Measurements from ENCODE around the gene GLP1R. TPM values are rescaled to one million over a fixed set of nuclear protein-coding genes. Genes with fewer than 3 reads are reported as not detected.
A peak's percentile ranks its signal among the peaks of the same experiment; 100 is the strongest.
"Not testable (repeated sequence)": the region's sequence is repeated elsewhere in the genome, so short reads cannot be mapped to it uniquely, and the experiment has no call there.

The GLP1R gene
- total RNA-seq, 1 donor from 2014 or later = 0.18 TPM

DNA sequence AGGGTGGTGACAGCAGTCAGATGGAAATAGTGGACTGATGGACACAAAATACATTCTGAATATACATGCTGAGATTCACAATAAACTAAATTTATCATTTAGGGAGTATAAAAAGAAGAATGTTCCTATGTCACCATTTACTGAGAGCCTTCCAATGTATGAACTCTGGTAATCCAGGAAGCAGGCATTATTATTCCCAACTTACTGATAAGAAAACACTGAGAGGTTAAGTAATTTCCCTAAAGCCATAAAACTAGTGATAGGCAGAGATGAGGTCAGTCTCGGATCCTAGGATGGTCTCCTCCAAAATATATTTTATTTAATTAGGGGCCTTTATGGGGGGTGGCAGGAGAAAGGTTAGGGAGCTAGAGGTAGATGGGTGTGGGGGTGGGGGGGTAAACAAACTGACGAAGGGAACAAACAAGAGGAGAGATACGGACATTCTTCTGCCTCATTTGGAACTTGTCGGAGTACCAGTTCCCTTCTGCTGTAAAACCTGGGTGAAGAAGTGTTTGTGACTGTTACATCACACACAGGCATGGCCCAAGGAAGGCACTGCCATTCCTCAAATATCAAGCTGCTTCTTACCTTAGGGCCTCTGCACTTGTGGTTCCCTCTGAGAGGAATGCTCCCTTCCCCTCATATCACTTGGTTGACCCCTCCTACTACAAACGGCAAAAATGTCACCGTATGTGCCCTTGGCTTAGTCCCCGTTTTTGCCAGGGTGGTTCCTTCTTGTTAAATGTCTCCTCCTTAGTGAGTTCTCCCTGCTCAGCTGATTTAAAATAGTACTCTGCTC lies 59.7 kb downstream of the GLP1R start:
- H3K27ac Mint-ChIP-seq = no peak overlapping the region
- H3K4me3 Mint-ChIP-seq = no peak overlapping the region
- DNase-seq (ENCODE audit: low spot score) = no peak
- peaks cover 34% of the 10 kb centered on the region for H3K36me3 Mint-ChIP-seq (ENCODE audit: low read depth)
- no peaks in the 10 kb centered on the region for H3K27me3 Mint-ChIP-seq (ENCODE audit: insufficient read depth)
- intact Hi-C loops (cut with micrococcal nuclease) = loop anchor here (10.0 kb wide), 1 partner anchor 103 kb away; no protein-coding TSS in a partner anchor
- peaks cover 42% of the 10 kb centered on the region for H3K4me1 Mint-ChIP-seq (ENCODE audit: low read depth)
- no peaks in the 10 kb centered on the region for H3K9me3 Mint-ChIP-seq

DNA sequence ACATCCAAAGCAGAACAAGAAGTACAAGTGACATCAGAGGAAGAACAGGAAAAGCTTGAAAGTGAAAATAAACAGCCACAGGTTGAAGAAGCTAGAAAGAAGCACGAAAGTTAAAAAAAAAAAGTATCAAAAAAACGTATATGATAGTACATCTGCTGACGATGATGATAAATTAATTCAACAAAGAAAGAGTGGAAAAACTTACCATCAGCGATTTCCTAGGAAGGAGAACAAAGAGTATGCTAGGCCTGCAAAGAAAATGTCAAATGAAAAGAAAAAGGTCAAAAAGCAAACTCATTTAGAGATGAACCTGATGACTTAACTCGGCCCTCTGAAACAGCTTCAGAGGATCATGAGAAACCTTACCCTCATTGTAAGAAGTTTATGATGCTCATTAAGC lies 62.7 kb downstream of the GLP1R start:
- DNase-seq (ENCODE audit: low spot score) = no peak
- Mint-ChIP-seq H3K27ac (peak overlapping the region; percentile 89), H3K4me1 (ENCODE audit: low read depth) (peaks cover 66% of the 10 kb centered on the region), H3K4me3 (peak overlapping the region; percentile 71), H3K36me3 (ENCODE audit: low read depth) (peaks cover 14% of the 10 kb centered on the region), H3K27me3 (ENCODE audit: insufficient read depth) (no peaks in the 10 kb centered on the region), H3K9me3 (no peaks in the 10 kb centered on the region)
- intact Hi-C loops (cut with micrococcal nuclease) = loop anchor here (1.0 to 10.0 kb wide), 8 partner anchors 25 to 1556 kb away; partner anchors contain the start of genes KIF6 and MDGA1

DNA sequence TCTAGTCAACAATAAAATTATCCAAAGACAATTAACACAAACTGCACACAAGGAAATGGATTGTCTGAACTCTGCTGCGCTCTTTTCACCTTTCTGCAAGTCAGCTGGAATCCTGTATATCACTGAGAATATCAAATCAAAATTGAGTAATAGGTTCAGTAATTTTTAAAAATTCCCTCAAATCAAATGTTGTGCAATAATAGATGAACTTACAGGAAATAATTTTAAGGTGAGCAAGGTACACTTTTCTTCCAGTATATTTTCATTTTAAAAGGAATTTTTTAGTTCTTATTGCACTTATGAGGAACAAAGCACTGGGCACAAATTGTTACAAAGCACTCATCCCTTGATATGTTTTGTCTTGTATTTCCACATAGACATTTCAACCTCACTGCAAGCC lies 65.2 kb downstream of the GLP1R start:
- no peaks in the 10 kb centered on the region for H3K27me3 Mint-ChIP-seq (ENCODE audit: insufficient read depth)
- DNase-seq (ENCODE audit: low spot score) = no peak
- no peaks in the 10 kb centered on the region for H3K9me3 Mint-ChIP-seq
- peak overlapping the region; percentile 97 for H3K27ac Mint-ChIP-seq
- H3K4me1 Mint-ChIP-seq (ENCODE audit: low read depth) = peaks cover 65% of the 10 kb centered on the region
- intact Hi-C loops (cut with micrococcal nuclease) = loop anchor here (1.0 to 10.0 kb wide), 9 partner anchors 40 to 1959 kb away; partner anchors contain the start of genes BTBD9, KCNK5, KIF6 and MDGA1
- H3K36me3 Mint-ChIP-seq (ENCODE audit: low read depth) = peaks cover 6% of the 10 kb centered on the region
- peak overlapping the region; percentile 95 for H3K4me3 Mint-ChIP-seq

DNA sequence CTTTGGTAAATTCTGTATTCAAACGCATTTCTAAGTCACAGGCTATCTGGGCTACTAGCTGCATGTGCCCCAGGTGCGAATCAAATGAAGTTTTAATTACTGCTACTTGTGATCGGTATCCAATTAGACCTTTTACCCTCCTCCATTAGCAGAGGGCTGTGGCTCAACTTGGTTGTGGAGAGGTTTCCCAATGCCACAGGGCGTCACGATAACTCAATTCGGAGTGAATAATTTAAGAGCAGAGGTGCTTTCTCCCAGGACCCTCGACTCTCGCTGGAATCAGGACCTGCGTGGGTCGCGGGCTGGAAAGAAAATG lies 65.8 kb downstream of the GLP1R start:
- Mint-ChIP-seq H3K27ac (peak overlapping the region; percentile 97), H3K9me3 (no peaks in the 10 kb centered on the region), H3K4me1 (ENCODE audit: low read depth) (peaks cover 63% of the 10 kb centered on the region), H3K36me3 (ENCODE audit: low read depth) (peaks cover 2% of the 10 kb centered on the region), H3K4me3 (peak overlapping the region; percentile 95), H3K27me3 (ENCODE audit: insufficient read depth) (no peaks in the 10 kb centered on the region)
- DNase-seq (ENCODE audit: low spot score) = no peak
- intact Hi-C loops (cut with micrococcal nuclease) = loop anchor here (1.0 to 10.0 kb wide), 9 partner anchors 39 to 1958 kb away; partner anchors contain the start of genes BTBD9, KCNK5, KIF6 and MDGA1

DNA sequence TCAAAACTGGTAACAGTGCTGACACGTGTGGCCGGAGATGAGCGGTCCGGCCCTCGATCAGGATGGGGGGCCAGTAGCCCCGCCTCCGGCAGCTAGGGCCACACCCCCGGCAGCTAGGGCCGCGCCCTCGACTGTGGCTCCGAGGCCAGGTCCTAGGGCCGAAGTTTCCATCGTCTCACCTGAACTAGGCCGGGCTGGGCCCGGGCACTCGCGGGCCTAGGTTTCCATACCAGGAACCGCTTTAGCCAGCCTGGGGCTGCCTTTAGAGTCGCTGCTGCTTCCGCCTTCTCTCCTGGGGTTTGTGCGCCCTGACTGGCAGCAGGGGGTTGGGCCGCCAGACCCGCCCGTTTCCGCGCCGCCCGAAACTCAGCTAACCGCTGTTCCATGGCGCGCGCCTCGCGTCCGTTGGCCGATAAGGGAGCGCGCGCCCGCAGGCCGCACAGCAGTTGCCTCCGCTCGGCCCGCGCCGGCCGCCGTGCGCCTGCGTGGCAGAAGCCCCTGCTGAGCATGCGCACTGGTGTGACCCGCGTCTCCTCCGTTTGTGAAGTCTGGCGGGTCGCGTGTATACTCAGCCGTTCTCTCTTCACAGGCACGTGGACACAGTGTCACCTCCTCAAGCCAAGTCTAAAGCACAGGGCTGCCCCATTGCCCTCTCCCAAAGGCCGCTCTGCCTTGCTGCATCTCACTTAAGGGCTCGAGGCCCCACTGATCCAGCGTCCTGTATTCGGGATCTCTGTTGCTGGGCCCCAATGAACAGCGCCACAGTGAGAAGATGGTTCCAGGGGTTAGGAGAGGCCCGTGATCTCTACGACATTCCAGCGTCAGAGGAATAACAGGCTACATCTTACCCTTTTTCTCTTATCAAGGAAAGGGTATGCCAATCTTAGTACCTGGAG lies 66.4 kb downstream of the GLP1R start, which contains the start of gene SAYSD1:
Gene SAYSD1 (minus strand): TSS at position 483 of the 896 bp plus-strand sequence. CDS start 97 bp downstream, at position 386.
- Mint-ChIP-seq H3K27ac (peak within 1 kb of the TSS; percentile 97), H3K36me3 (ENCODE audit: low read depth) (peaks cover 2% of the 10 kb centered on the region), H3K27me3 (ENCODE audit: insufficient read depth) (no peaks in the 10 kb centered on the region), H3K9me3 (no peaks in the 10 kb centered on the region), H3K4me1 (ENCODE audit: low read depth) (peaks cover 63% of the 10 kb centered on the region), H3K4me3 (peak within 1 kb of the TSS; percentile 95)
- DNase-seq (ENCODE audit: low spot score) = peak; percentile 92
- intact Hi-C loops (cut with micrococcal nuclease) = loop anchor here (1.0 to 10.0 kb wide), 9 partner anchors 38 to 1958 kb away; partner anchors contain the start of genes BTBD9, KCNK5, KIF6 and MDGA1

DNA sequence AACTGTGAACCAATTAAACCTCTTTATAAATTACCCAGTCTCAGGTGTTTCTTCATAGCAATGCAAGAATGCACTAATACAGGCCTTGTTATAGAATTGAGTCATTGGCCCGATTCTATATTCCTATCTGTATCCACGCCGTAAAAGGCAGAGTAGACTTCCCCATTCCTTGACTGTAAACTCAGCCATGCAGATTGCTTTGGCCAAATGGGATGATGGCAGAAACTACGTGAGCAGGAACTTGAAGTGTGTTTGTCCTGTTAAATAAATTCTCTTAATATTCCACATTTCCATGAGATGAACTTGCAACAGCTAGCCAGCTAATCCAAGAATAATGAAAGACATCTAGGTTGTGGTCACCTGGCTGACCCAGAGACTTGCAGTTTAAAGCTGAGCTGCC lies 70.3 kb downstream of the GLP1R start:
- Mint-ChIP-seq H3K4me3 (no peak overlapping the region), H3K9me3 (no peaks in the 10 kb centered on the region), H3K36me3 (ENCODE audit: low read depth) (no peaks in the 10 kb centered on the region), H3K27me3 (ENCODE audit: insufficient read depth) (peaks cover 5% of the 10 kb centered on the region), H3K4me1 (ENCODE audit: low read depth) (peaks cover 25% of the 10 kb centered on the region), H3K27ac (no peak overlapping the region)
- intact Hi-C loops (cut with micrococcal nuclease) = loop anchor here (10.0 kb wide), 2 partner anchors 606 to 1564 kb away; partner anchors contain the start of gene KIF6
- DNase-seq (ENCODE audit: low spot score) = no peak

DNA sequence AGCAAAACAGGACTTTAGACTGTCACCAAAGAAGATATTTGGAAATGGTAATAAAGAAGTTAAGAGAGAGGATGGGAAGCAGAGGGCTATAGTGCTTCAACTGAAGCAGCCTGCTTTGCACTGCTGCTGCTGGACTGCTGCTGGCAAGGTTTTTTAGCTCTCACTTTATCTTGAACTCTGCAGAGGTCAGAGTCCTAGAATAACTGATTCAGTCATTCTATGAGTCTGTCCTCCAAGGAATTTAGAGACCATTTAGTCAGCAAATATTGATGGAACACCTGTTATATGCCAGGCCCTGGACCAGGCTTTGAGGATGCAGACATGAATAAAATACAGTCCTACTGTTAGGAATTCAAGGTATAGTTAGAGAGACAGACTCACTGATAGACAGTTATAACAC lies 75.5 kb downstream of the GLP1R start:
- no peaks in the 10 kb centered on the region for H3K36me3 Mint-ChIP-seq (ENCODE audit: low read depth)
- H3K9me3 Mint-ChIP-seq = no peaks in the 10 kb centered on the region
- no peak overlapping the region for H3K4me3 Mint-ChIP-seq
- DNase-seq (ENCODE audit: low spot score) = no peak
- no peak overlapping the region for H3K27ac Mint-ChIP-seq
- peaks cover 8% of the 10 kb centered on the region for H3K27me3 Mint-ChIP-seq (ENCODE audit: insufficient read depth)
- H3K4me1 Mint-ChIP-seq (ENCODE audit: low read depth) = no peaks in the 10 kb centered on the region
- intact Hi-C loops (cut with micrococcal nuclease) = no loop called here

DNA sequence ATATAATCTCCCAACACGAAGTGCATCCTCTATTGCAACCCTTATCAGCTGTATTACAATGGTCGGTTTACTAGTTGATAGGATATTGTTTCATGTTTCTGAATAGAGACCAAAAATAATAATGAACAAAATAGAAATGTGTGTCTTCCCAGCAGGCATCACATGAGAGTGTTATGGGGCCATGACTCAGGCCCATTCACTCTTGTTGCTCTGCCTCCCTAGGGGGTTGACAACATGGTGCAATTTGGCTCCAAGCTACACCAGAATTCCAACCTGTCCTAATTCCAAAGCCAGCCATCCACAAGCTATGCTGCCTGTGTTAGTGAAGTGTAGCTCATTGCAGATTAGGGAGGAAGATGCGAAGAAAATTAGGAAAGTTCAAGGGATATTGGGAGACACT lies 79.5 kb downstream of the GLP1R start:
- Mint-ChIP-seq H3K9me3 (no peaks in the 10 kb centered on the region), H3K4me1 (ENCODE audit: low read depth) (no peaks in the 10 kb centered on the region), H3K27me3 (ENCODE audit: insufficient read depth) (peaks cover 5% of the 10 kb centered on the region), H3K4me3 (no peak overlapping the region), H3K27ac (no peak overlapping the region), H3K36me3 (ENCODE audit: low read depth) (no peaks in the 10 kb centered on the region)
- DNase-seq (ENCODE audit: low spot score) = no peak
- intact Hi-C loops (cut with micrococcal nuclease) = no loop called here

DNA sequence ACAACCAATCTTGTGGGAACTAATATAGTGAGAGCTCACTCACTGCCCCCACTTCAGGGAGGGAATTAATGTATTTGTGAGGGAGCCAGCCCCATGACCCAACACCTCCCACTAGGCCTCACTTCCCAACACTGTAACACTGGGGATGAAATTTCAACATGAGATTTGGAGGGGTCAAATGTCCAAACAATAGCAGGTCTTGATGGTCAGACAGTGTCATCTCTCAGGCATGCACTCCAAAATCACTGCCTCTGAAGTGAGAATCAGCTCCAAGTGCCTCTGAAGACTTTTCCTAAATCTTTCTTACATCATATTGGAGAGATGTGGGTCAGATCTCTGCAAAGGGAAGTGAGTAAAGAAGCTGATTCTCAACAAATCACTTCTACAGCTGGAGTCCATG lies 80.3 kb downstream of the GLP1R start:
- Mint-ChIP-seq H3K27me3 (ENCODE audit: insufficient read depth) (peaks cover 5% of the 10 kb centered on the region), H3K4me3 (no peak overlapping the region), H3K27ac (no peak overlapping the region), H3K36me3 (ENCODE audit: low read depth) (no peaks in the 10 kb centered on the region), H3K4me1 (ENCODE audit: low read depth) (no peaks in the 10 kb centered on the region), H3K9me3 (no peaks in the 10 kb centered on the region)
- DNase-seq (ENCODE audit: low spot score) = no peak
- intact Hi-C loops (cut with micrococcal nuclease) = no loop called here

DNA sequence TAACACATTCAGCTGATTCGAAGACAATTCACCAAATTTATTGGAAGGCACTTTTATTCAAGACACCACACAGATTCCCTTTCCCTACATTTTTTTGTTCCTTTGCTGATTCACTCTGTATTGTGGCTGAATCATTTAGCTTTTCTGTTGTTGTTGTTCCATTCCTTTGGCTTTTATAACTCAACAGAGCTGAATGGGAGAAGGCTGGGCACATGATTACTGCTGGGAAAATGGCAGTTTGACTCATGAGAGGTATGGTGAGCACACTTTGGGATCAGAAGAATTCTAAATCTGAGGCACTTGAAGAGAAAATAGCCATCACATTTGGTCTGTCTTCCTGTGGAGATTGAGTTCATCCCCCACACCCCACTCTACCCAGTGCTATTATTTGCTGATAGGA lies 82.1 kb downstream of the GLP1R start:
- H3K36me3 Mint-ChIP-seq (ENCODE audit: low read depth) = no peaks in the 10 kb centered on the region
- H3K4me3 Mint-ChIP-seq = no peak overlapping the region

DNA sequence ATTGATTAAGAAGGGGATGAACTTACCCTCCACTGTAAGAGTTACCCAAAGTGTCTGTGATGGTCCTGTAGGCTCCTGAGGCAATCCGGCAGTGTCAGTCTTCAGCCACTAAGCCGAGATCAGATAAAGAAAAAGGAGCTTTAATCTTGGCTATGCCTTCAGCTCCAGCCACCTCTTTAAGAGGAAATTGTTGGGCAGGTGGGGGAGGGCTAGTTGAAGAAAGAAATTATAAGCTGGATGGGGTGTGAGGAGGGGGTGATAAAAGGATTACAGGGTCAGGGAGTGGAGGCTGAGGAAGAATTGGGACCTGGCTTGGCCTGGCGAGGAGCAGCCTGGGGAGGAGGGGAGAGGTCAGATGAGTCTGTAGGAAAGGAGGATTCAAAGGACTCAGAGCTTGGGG lies 86.2 kb downstream of the GLP1R start:
- H3K27me3 Mint-ChIP-seq (ENCODE audit: insufficient read depth); DNase-seq (ENCODE audit: low spot score); intact Hi-C loops (cut with micrococcal nuclease); H3K36me3 Mint-ChIP-seq (ENCODE audit: low read depth); H3K4me3 Mint-ChIP-seq; H3K9me3 Mint-ChIP-seq; H3K27ac Mint-ChIP-seq; H3K4me1 Mint-ChIP-seq (ENCODE audit: low read depth): not testable (repeated sequence)

More for the DNA sequence above, 82.1 kb downstream of the GLP1R start:
- Mint-ChIP-seq H3K4me1 (ENCODE audit: low read depth) (no peaks in the 10 kb centered on the region), H3K27ac (no peak overlapping the region), H3K27me3 (ENCODE audit: insufficient read depth) (peaks cover 5% of the 10 kb centered on the region), H3K9me3 (no peaks in the 10 kb centered on the region)
- intact Hi-C loops (cut with micrococcal nuclease) = no loop called here
- DNase-seq (ENCODE audit: low spot score) = no peak

DNA sequence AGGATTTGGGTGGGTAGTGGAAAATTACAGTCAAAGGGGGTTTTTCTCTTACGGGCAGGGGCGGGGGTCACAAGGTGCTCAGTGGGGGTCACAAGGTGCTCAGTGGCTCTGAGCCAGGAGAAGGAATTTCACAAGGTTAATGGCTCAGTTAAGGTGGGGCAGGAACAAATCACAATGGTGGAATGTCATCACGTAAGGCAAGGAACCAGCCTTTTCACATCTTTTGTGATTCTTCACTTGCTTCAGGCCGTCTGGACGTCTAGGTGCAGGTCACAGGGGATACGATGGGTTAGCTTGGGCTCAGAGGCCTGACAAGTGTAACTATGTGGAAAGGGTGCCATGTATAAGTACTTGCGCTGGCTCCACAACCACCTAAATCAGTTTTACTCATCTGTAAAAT lies 87.6 kb downstream of the GLP1R start:
- not testable (repeated sequence) for H3K36me3 Mint-ChIP-seq (ENCODE audit: low read depth); H3K4me3 Mint-ChIP-seq; H3K4me1 Mint-ChIP-seq (ENCODE audit: low read depth); DNase-seq (ENCODE audit: low spot score); H3K27me3 Mint-ChIP-seq (ENCODE audit: insufficient read depth); H3K9me3 Mint-ChIP-seq; H3K27ac Mint-ChIP-seq
- intact Hi-C loops (cut with micrococcal nuclease) = loop anchor here (2.0 kb wide), 1 partner anchor 25 kb away; no protein-coding TSS in a partner anchor

All from activated T-helper 1 cell treated with anti-CD3 and anti-CD28 coated beads, Interleukin-12 subunit alpha, Interleukin-12 subunit beta, Interleukin-2, Interleukin-4 antibody, amounts not matched to agents 30 ng/mL and 10 ng/mL and 1 ng/mL, durations not matched to agents 14 hours and 24 hours and 36 hours (primary cell).